ENCODE data around the gene COX19.

Gene COX19

GRCh38 chr7:921071-921461 is 54.3 kb downstream of the COX19 start:
- Histone ChIP-seq H3K4me1 (peaks cover 12% of the 10 kb centered on the region), H3K27me3 (no peaks in the 10 kb centered on the region), H3K36me3 (no peaks in the 10 kb centered on the region), H3K9me3 (no peaks in the 10 kb centered on the region), H3K4me3 (ENCODE audit: low read depth, low read length) (no peak overlapping the region)
- DNase-seq: no peak
- no peak for TF ChIP-seq CTCF (IDR thresholded peaks at IDR 0.05; ENCODE audit: low read depth, low read length)

GRCh38 chr7:920351-921070 is 54.8 kb downstream of the COX19 start:
- H3K9me3 ChIP-seq: no peaks in the 10 kb centered on the region
- no peaks in the 10 kb centered on the region for H3K27me3 ChIP-seq
- no peak overlapping the region for H3K4me3 ChIP-seq (ENCODE audit: low read depth, low read length)
- peaks cover 15% of the 10 kb centered on the region for H3K4me1 ChIP-seq
- TF ChIP-seq CTCF (IDR thresholded peaks at IDR 0.05; ENCODE audit: low read depth, low read length): no peak
- no peak for DNase-seq
- no peaks in the 10 kb centered on the region for H3K36me3 ChIP-seq

- H3K9me3 ChIP-seq: no peaks in the 10 kb centered on the region
- no peaks in the 10 kb centered on the region for H3K36me3 ChIP-seq
- no peak for TF ChIP-seq CTCF (IDR thresholded peaks at IDR 0.05; ENCODE audit: low read depth, low read length)
- H3K4me1 ChIP-seq: peaks cover 19% of the 10 kb centered on the region
- no peak for DNase-seq
- H3K27me3 ChIP-seq: no peaks in the 10 kb centered on the region
- no peak overlapping the region for H3K4me3 ChIP-seq (ENCODE audit: low read depth, low read length)
Observed at GRCh38 chr7:919924-920341, 55.4 kb downstream of the COX19 start.

GRCh38 chr7:919114-919442 is 56.3 kb downstream of the COX19 start:
- peaks cover 19% of the 10 kb centered on the region for H3K4me1 ChIP-seq
- H3K9me3 ChIP-seq: no peaks in the 10 kb centered on the region
- DNase-seq: no peak
- no peaks in the 10 kb centered on the region for H3K27me3 ChIP-seq
- H3K36me3 ChIP-seq: no peaks in the 10 kb centered on the region
- no peak for TF ChIP-seq CTCF (IDR thresholded peaks at IDR 0.05; ENCODE audit: low read depth, low read length)
- no peak overlapping the region for H3K4me3 ChIP-seq (ENCODE audit: low read depth, low read length)

GRCh38 chr7:918441-919113 is 56.8 kb downstream of the COX19 start:
- peaks cover 19% of the 10 kb centered on the region for H3K4me1 ChIP-seq
- DNase-seq: no peak
- H3K4me3 ChIP-seq (ENCODE audit: low read depth, low read length): no peak overlapping the region
- H3K9me3 ChIP-seq: no peaks in the 10 kb centered on the region
- H3K27me3 ChIP-seq: no peaks in the 10 kb centered on the region
- H3K36me3 ChIP-seq: no peaks in the 10 kb centered on the region
- no peak for TF ChIP-seq CTCF (IDR thresholded peaks at IDR 0.05; ENCODE audit: low read depth, low read length)

- Histone ChIP-seq H3K36me3 (no peaks in the 10 kb centered on the region), H3K27me3 (no peaks in the 10 kb centered on the region), H3K4me3 (ENCODE audit: low read depth, low read length) (no peak overlapping the region), H3K4me1 (peaks cover 19% of the 10 kb centered on the region), H3K9me3 (no peaks in the 10 kb centered on the region)
- no peak for TF ChIP-seq CTCF (IDR thresholded peaks at IDR 0.05; ENCODE audit: low read depth, low read length)
- DNase-seq: no peak
Observed at GRCh38 chr7:918118-918425, 57.3 kb downstream of the COX19 start.
